HG03520 (cell line): Measurements from ENCODE around the gene AZU1.
"Not testable (repeated sequence)": the region's sequence is repeated elsewhere in the genome, so short reads cannot be mapped to it uniquely, and the experiment has no call there.

ENCODE experiments used
- ATAC-seq: cut with Tn5 transposase; IDR thresholded peaks from one replicate; pipeline ENCODE4 v1.9.1; 2021; ENCODE audit warnings: mild to moderate bottlenecking, moderate library complexity; ENCODE audit not compliant: unreplicated experiment

The AZU1 gene

GRCh38 chr19:852136-853013 lies 24.7 kb downstream of the AZU1 start, which contains the start of gene ELANE:
TSS of gene ELANE (plus strand) at chr19:852303. CDS start at chr19:852329, 26 bp downstream.
- ATAC-seq: no peak

GRCh38 chr19:853014-853585 lies 25.5 kb downstream of the AZU1 start:
- no peak for ATAC-seq

- not testable (repeated sequence) for ATAC-seq
Observed at GRCh38 chr19:853614-854220, 26.1 kb downstream of the AZU1 start.

- ATAC-seq: no peak
Observed at GRCh38 chr19:854549-854948, 26.9 kb downstream of the AZU1 start.

- ATAC-seq: no peak
Observed at GRCh38 chr19:855142-855541, 27.5 kb downstream of the AZU1 start.

- ATAC-seq: no peak
Observed at GRCh38 chr19:855566-856120, 28.0 kb downstream of the AZU1 start.

DNA sequence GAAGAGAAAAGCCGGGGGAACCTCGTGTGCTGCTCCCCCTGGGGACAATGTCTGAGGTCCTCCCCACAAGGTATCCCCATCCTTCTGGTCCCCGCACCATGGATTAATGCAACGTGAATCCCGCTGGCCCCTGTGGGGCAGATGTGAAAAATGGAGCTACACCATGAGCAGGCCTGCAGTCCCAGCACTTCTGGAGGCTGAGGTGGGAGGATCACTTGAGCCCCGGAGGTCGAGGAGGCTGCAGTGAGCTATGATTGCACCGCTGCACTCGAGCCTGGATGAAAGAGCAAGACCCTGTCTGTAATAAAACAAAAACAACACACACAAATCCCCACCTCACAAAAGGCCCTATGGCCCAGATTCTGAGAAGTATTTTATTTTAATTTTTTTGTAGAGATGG lies 30.6 kb downstream of the AZU1 start:
- ATAC-seq: no peak

DNA sequence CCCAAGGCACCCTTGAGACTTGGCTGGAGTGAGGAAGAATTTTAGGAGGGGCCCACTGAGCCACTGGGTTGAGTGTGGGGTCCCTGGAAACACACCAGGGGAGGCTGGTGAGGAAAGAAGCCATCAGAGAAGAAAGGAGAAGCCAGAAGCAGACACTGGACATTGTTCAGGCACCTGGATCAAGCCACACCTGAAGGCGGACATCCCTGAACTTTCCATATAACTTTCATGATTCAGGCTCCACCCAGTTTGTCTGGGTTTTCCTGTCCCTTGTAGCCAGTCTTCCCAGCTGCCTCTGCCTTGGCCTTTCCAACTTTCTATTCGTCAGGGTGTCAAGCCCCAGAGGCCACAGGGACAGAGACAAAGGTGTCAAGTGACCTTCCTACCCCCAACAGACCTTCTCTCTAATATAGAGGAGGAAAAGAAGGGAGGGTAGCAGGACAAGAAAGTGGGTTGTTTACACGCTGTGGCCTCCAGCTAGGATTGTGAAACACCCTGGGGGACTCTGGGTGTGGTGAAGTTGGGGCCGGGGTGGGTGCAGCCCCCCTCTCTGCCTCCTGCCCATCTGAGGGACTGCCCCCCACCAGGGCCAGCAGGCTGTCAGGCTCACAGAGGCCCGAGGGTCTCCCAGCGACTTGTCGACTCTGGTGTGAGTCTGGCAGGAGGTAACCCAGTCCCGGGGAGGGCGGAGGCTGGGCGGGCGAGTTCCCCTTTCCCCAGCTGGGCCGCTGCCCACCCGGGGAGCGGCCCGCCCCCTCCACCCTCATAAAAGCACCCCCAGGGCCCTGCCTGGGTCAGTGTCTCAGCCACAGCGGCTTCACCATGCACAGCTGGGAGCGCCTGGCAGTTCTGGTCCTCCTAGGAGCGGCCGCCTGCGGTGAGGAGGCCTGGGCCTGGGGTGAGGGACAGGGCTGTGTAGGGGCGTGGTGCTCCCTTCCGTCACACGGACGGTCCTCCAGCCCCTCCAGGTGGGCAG lies 31.5 kb downstream of the AZU1 start, which contains the start of gene CFD:
TSS of gene CFD (plus strand) at position 797 of the 976 bp plus-strand sequence. CDS start at position 823, 26 bp downstream.
- ATAC-seq: no peak

DNA sequence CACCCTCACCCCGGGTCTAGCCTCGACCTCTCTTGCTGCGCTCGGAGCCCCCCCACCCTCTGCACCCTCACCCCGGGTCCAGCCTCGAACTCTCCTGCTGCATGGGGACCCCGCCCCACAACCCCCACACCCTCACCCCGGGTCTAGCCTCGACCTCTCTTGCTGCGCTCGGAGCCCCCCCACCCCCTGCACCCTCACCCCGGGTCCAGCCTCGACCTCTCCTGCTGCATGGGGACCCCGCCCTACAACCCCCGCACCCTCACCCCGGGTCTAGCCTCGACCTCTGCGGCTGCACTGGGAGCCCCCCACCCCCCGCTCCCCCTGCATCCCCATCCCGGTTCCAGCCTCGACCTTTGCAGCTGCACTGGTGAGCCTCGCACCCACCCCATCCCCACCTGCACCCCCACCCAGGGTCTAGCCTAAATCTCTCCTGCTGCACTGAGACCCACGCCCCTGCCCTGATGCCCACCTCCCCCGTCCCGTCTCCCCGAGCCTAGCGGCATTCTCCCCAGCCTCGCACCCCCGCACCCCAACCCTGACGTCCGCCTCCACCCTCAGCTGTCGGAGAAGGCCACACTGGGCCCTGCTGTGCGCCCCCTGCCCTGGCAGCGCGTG lies 33.6 kb downstream of the AZU1 start:
- no peak for ATAC-seq

- ATAC-seq: no peak
Observed at GRCh38 chr19:861756-862580, 34.3 kb downstream of the AZU1 start.

DNA sequence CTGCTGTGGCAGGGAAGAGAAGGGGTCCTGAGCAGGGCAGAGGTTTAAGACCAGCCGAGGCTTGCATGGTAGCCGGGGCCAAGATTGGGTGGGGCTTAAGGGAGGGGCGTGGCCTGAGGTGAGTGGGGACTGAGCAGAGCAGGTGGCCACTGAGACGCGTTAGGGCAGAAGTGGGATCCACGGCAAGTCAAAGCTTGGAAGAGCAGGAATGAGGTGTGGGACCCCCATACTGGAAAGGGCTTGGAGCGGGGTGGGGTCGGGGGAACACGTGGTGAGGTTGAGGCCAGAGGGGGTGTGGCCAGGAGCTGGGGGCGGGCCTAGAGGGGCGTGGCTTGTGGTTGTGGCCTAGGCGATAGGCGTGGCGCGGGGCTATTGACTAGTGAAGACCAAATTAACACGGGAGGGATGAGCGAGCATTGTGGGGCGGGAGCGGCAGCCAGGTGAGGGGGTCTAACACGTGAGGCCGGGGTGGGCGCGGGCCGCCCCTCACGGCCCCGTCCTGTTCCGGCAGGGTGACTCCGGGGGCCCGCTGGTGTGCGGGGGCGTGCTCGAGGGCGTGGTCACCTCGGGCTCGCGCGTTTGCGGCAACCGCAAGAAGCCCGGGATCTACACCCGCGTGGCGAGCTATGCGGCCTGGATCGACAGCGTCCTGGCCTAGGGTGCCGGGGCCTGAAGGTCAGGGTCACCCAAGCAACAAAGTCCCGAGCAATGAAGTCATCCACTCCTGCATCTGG lies 35.1 kb downstream of the AZU1 start:
- no peak for ATAC-seq

DNA sequence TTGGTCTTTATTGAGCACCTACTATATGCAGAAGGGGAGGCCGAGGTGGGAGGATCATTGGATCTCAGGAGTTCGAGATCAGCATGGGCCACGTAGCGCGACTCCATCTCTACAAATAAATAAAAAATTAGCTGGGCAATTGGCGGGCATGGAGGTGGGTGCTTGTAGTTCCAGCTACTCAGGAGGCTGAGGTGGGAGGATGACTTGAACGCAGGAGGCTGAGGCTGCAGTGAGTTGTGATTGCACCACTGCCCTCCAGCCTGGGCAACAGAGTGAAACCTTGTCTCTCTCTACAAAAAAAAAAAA lies 35.6 kb downstream of the AZU1 start:
- no peak for ATAC-seq

GRCh38 chr19:866769-867300 lies 39.2 kb downstream of the AZU1 start:
- ATAC-seq: no peak

- ATAC-seq: no peak
Observed at GRCh38 chr19:867301-867793, 39.7 kb downstream of the AZU1 start.

DNA sequence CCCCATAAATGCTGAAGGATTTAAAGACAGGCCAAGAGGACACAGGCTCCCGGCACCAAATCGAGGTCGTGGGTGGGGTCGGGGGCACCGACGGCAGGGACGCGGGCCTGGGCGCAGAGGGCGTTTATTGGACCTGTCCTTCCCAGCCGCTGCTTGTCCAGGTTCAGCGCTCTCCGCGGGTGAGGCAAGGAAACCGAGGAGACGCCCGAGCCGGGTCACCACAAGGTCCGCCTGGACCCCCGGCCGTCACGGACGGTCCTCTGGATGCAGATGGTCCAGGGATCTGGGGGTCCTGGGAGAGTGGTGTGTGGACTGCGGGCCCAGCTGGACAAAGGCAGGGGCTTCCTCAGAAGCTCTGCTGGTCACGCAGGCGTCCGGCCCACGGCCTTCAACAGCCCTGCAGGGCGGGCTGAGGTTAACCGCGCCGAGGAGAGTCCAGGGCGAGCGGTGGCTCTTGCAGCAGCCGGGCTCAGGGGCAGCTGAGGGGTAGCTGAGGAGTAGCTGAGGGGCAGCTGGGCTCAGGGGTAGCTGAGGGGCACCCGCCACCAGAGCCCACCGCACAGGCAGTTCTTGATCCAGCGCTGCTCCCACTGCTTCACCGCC lies 40.3 kb downstream of the AZU1 start:
- ATAC-seq: no peak

GRCh38 chr19:868458-869244 lies 41.0 kb downstream of the AZU1 start:
- no peak for ATAC-seq
